Neural cell (in vitro differentiated cells): ENCODE measurements around the gene FAR2.

Experiments used
- EZH2 ChIP-seq: fragments of 200-600, 300-800 bp; shearing (Covaris generic), sonication (generic); IDR thresholded peaks from 2 replicates; pipeline ENCODE4 v1.6.1; 2014; ENCODE audit warnings: antibody characterized with exemption, low read length, borderline replicate concordance, mild to moderate bottlenecking; ENCODE audit not compliant: insufficient read depth, poor library complexity, severe bottlenecking
- POLR2AphosphoS5 ChIP-seq: IDR thresholded peaks from 2 replicates; pipeline ENCODE4 v1.6.1; 2012
- RAD21 ChIP-seq: fragments of 450-650 bp; conservative IDR thresholded peaks from 2 replicates; pipeline ENCODE4 v1.6.1; 2014; ENCODE audit warnings: antibody characterized with exemption, mild to moderate bottlenecking, moderate library complexity
- SMC3 ChIP-seq: fragments of 450-650 bp; conservative IDR thresholded peaks from 2 replicates; pipeline ENCODE4 v1.6.1; 2014; ENCODE audit warnings: antibody characterized with exemption, mild to moderate bottlenecking, moderate library complexity; ENCODE audit not compliant: poor library complexity
- TAF1 ChIP-seq: IDR thresholded peaks from 2 replicates; pipeline ENCODE4 v1.6.1; 2012; ENCODE audit warnings: low read depth
- TF ChIP-seq, protein P1 (sequence below): fragments of 450-650 bp; IDR thresholded peaks from 2 replicates; pipeline ENCODE4 v1.5.1; 2014; ENCODE audit warnings: antibody characterized with exemption, mild to moderate bottlenecking, moderate library complexity; ENCODE audit not compliant: poor library complexity, severe bottlenecking

DNA sequence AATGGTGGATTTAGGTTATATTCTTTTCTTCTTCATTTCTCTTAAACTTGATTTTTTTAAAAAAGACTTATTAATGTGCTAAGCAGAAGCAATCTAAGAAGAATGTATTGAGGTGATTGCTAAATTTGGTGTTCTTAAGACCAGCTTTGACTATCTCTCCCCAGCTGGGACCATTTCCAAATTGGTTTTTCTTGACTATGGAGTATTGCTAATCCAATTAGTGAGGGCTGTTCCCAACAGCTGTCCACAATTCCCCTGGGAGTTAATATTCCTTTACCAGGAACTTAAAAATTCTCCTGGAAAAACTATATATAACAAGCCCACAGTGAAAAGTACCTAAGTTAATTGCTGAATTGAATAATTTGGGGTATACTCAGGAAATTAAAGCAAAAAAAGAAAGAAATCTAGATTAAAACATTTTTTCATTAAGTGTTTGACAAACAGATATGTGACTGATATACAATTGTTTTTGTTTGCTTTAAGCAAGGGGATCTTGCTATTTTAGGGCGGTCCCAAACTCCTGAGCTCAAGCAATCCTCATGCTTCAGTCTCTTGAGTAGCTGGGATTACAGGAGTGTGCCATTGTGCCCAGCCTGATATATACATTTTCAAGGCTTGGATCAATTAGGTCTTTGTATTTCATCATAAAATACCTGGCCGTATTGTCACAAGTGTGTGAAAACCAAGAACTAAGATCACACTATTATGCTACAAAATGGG lies 105.0 kb downstream of the FAR2 start:
- TF ChIP-seq POLR2AphosphoS5 (no peak), EZH2 (no peak), SMC3 (no peak), TAF1 (no peak), RAD21 (no peak)
- TF ChIP-seq, protein P1, sequence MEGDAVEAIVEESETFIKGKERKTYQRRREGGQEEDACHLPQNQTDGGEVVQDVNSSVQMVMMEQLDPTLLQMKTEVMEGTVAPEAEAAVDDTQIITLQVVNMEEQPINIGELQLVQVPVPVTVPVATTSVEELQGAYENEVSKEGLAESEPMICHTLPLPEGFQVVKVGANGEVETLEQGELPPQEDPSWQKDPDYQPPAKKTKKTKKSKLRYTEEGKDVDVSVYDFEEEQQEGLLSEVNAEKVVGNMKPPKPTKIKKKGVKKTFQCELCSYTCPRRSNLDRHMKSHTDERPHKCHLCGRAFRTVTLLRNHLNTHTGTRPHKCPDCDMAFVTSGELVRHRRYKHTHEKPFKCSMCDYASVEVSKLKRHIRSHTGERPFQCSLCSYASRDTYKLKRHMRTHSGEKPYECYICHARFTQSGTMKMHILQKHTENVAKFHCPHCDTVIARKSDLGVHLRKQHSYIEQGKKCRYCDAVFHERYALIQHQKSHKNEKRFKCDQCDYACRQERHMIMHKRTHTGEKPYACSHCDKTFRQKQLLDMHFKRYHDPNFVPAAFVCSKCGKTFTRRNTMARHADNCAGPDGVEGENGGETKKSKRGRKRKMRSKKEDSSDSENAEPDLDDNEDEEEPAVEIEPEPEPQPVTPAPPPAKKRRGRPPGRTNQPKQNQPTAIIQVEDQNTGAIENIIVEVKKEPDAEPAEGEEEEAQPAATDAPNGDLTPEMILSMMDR = no peak
